H1 (cell line): ENCODE results near the gene DLG1.

ENCODE experiments used
- CHD2 ChIP-seq: IDR thresholded peaks from 2 replicates; pipeline ENCODE4 v1.6.1; 2012; ENCODE audit warnings: low read length, improper control_type of control experiment
- EZH2 ChIP-seq: fragments of 200-600 bp; sonication (generic); IDR thresholded peaks from 2 replicates; pipeline ENCODE4 v1.7.1; 2012; ENCODE audit warnings: low read depth, mild to moderate bottlenecking, moderate library complexity, low read length, inconsistent platforms; ENCODE audit not compliant: severe bottlenecking
- GABPA ChIP-seq: IDR thresholded peaks from 2 replicates; pipeline ENCODE4 v1.6.1; 2011; ENCODE audit warnings: mild to moderate bottlenecking, low read length, moderate library complexity, borderline replicate concordance; ENCODE audit not compliant: insufficient read depth
- JUND ChIP-seq: IDR thresholded peaks from 2 replicates; pipeline ENCODE4 v1.6.1; 2011; ENCODE audit warnings: mild to moderate bottlenecking, improper control_type of control experiment, low read length
- KDM5A ChIP-seq: fragments of 200-600 bp; IDR thresholded peaks from 2 replicates; pipeline ENCODE4 v1.7.1; 2012; ENCODE audit warnings: mild to moderate bottlenecking, low read length, inconsistent platforms, mixed read lengths
- MAFK ChIP-seq: IDR thresholded peaks from 2 replicates; pipeline ENCODE4 v1.6.1; 2012; ENCODE audit warnings: low read depth, mild to moderate bottlenecking, improper control_type of control experiment, low read length
- POLR2A ChIP-seq, 2 experiments: IDR thresholded peaks; 1 replicate in 1 of 2; 2 replicates in 1 of 2; pipeline ENCODE4 v1.6.1; 2011; ENCODE audit warnings: low read depth in 2 of 2, low read length in 2 of 2, mild to moderate bottlenecking in 2 of 2; ENCODE audit errors: control extremely low read depth in 1 of 2
- RBBP5 ChIP-seq: IDR thresholded peaks from 2 replicates; pipeline ENCODE4 v1.7.1; 2012; ENCODE audit warnings: low read depth, mild to moderate bottlenecking, inconsistent platforms, low read length, moderate library complexity, borderline replicate concordance
- TF ChIP-seq, protein P1 (sequence below): IDR thresholded peaks from 2 replicates; pipeline ENCODE4 v1.6.1; 2012; ENCODE audit warnings: inconsistent platforms

DNA sequence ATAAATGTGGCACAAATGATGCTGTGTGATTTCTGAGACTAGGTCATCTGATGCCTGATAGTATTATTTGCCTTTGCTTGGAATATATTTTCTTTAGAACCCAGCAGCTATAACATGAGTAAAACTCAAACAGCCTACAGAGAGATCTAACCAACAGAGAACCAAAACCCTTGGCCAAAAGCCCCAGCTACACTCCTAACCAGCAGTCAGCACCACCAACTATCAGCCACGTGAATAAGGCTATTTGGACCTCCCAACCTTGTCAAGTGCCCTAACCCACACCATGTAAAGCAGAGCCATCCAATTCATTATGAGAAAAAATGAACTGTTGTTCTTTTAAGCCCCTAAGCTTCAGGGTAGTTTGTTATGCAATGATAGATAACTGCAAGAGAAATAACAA, 154.2 kb downstream of the DLG1 start:
- TF ChIP-seq GABPA (no peak), EZH2 (no peak), KDM5A (no peak), RBBP5 (no peak), CHD2 (no peak), POLR2A (IDR thresholded peaks at IDR 0.05; ENCODE audit: control extremely low read depth in 1 of 2, low read depth in 2 of 2, low read length in 2 of 2) (no peak), MAFK (no peak), JUND (no peak)
- TF ChIP-seq, protein P1, sequence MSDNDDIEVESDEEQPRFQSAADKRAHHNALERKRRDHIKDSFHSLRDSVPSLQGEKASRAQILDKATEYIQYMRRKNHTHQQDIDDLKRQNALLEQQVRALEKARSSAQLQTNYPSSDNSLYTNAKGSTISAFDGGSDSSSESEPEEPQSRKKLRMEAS: no peak
